ENCODE results near the gene COQ9. TPM values are rescaled to one million over a fixed set of nuclear protein-coding genes. Genes with fewer than 3 reads are reported as not detected.
A peak's percentile ranks its signal among the peaks of the same experiment; 100 is the strongest.
"Not testable (repeated sequence)": the region's sequence is repeated elsewhere in the genome, so short reads cannot be mapped to it uniquely, and the experiment has no call there.

The COQ9 gene
- total and polyA plus RNA-seq, 11 donors, result 126 to 436 (median 191) TPM

DNA sequence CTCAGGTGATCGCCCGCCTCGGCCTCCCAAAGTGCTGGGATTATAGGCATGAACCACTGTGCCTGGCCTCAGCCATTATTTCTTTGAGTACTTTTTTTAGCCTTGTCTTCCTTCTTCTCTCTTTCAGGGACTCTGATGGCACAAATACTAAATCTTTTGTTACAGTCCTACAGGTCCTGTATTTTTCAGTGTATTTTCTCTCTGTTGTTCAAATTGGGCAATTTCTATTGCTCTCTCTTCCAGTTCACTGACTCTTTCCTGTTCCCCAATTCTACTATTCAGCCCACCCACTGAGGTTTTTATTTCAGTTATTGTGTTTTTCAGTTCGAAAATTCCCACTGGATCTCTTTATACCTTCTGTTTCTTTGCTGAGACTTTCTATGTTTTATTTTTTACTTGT lies 46.5 kb downstream of the COQ9 start:
- H3K27ac ChIP-seq, result no peak overlapping the region
- no peak for TF ChIP-seq POLR2A (IDR thresholded peaks at IDR 0.05)
- TF ChIP-seq, protein P1, sequence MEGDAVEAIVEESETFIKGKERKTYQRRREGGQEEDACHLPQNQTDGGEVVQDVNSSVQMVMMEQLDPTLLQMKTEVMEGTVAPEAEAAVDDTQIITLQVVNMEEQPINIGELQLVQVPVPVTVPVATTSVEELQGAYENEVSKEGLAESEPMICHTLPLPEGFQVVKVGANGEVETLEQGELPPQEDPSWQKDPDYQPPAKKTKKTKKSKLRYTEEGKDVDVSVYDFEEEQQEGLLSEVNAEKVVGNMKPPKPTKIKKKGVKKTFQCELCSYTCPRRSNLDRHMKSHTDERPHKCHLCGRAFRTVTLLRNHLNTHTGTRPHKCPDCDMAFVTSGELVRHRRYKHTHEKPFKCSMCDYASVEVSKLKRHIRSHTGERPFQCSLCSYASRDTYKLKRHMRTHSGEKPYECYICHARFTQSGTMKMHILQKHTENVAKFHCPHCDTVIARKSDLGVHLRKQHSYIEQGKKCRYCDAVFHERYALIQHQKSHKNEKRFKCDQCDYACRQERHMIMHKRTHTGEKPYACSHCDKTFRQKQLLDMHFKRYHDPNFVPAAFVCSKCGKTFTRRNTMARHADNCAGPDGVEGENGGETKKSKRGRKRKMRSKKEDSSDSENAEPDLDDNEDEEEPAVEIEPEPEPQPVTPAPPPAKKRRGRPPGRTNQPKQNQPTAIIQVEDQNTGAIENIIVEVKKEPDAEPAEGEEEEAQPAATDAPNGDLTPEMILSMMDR (IDR thresholded peaks at IDR 0.05), result no peak
- H3K4me3 ChIP-seq, result no peak overlapping the region
- no peaks in the 10 kb centered on the region for H3K9me3 ChIP-seq
- ATAC-seq (no peak), DNase-seq (no peak)
- no peaks in the 10 kb centered on the region for H3K4me1 ChIP-seq
- WGBS, 4 donors, result 88 to 96% (median 93%) methylated on average over 4 of the region's 4 CpGs
- H3K27me3 ChIP-seq, result no peaks in the 10 kb centered on the region
- no peaks in the 10 kb centered on the region for H3K36me3 ChIP-seq
- intact Hi-C loops (cut with DNase I), result no loop called here

DNA sequence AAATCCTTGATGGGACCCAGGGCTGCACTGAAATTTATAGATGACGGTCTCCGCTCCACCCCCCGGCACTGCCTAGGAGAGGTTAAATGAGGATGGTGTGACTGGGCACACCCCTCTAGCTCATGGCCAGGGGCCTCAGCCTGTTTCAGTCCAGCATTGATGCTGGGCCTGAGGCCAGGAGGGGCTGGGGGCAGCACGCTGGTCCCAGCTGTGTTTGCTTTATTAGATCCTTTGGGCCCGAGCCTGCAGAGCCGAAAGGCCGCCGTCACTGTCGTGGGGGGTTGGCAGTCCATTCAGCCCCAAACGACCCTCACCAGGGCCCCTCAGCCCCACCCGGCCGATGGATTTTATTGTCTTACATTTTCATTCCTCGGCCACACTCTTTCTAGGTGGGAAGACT lies 49.8 kb downstream of the COQ9 start:
- ATAC-seq (no peak), DNase-seq (peak in 2 of 5 donors; percentile 11 to 20)
- WGBS, 4 donors, result 79 to 94% (median 84%) methylated on average over 13 of the region's 13 CpGs
- no peaks in the 10 kb centered on the region for H3K27me3 ChIP-seq
- H3K9me3 ChIP-seq, result no peaks in the 10 kb centered on the region
- H3K27ac ChIP-seq, result no peak overlapping the region
- H3K4me1 ChIP-seq, result peaks cover 0 to 2% (median 0%) of the 10 kb centered on the region in 12 donors
- H3K36me3 ChIP-seq, result no peaks in the 10 kb centered on the region
- intact Hi-C loops (cut with DNase I), result no loop called here
- H3K4me3 ChIP-seq, result no peak overlapping the region
- TF ChIP-seq, protein P1 (IDR thresholded peaks at IDR 0.05), result no peak
- TF ChIP-seq POLR2A (IDR thresholded peaks at IDR 0.05), result no peak

DNA sequence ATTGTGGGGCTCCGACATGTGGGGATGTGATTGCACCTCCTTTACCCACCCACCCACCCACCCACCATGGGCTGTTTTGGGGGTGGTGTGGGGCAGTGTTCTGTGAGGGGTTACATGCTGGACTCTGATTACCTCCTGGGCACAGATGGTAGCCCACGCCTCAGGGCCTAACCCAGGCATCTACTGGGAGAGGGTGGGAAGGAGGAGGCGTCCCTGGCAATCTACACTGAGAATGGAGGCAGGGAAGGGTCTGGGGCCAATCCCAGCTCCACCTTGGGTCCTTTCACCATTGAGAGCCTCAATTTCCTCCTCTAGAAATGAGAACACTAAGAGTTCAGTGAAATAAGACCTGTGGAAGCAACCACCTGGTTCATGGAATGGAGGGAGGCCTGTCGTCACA lies 50.8 kb downstream of the COQ9 start:
- WGBS, 4 donors, result 92 to 95% (median 95%) methylated on average over 4 of the region's 4 CpGs
- DNase-seq (peak in 1 of 5 donors; percentile 14), ATAC-seq (no peak)
- Histone ChIP-seq H3K4me3 (no peak overlapping the region), H3K9me3 (no peaks in the 10 kb centered on the region), H3K4me1 (peaks cover 0 to 2% (median 0%) of the 10 kb centered on the region in 12 donors), H3K27ac (no peak overlapping the region), H3K27me3 (no peaks in the 10 kb centered on the region), H3K36me3 (no peaks in the 10 kb centered on the region)
- intact Hi-C loops (cut with DNase I), result no loop called here
- TF ChIP-seq, protein P1 (IDR thresholded peaks at IDR 0.05), result no peak
- TF ChIP-seq POLR2A (IDR thresholded peaks at IDR 0.05), result no peak

DNA sequence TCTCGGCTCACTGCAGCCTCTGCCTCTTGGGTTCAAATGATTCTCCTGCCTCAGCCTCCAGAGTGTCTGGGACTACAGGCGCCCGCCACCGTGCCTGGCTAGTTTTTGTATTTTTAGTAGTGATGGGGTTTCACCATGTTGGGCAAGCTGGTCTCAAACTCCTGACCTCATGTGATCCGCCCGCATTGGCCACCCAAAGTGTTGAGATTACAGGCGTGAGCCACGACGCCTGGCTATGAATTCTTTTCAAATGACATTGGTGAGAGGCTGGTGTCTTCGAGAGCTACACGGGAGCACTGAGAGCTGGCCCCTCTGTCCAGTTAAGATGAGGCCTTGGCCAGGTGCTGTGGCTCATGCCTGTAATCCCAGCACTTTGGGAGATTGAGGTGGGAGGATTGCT lies 52.7 kb downstream of the COQ9 start:
- ATAC-seq; H3K27ac ChIP-seq; H3K27me3 ChIP-seq; intact Hi-C loops (cut with DNase I); H3K9me3 ChIP-seq; H3K4me1 ChIP-seq; H3K4me3 ChIP-seq; H3K36me3 ChIP-seq: not testable (repeated sequence)
- DNase-seq, result peak in 1 of 5 donors; percentile 28
- 84 to 90% (median 87%) methylated on average over 11 of the region's 11 CpGs for WGBS, 4 donors

DNA sequence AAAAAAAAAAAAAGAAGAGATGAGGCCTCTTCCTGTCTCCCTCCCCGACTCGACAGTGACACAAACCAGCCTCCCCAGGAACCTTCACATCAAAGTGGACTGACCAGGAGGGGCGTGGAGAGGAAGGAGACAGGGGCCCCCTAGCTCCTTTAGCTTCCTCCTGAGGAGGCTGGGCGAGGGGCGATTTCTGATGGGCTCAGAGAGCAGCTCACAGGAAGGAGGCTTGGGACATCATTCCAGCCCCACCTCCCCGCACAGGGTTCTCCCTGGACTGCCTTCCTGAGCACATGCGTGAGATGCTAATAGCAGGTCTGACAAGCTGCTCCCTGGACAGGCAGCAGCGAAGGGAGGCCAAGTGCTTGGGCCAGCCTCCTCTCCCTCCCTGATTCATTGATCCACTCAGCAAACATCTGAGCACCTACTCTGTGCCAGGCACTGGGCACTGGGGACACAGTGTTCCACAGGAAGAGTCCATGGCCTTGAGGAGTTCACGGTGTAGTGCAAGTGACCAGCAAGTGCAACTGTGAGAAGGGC lies 53.4 kb downstream of the COQ9 start:
- peaks cover 0 to 6% (median 0%) of the 10 kb centered on the region in 12 donors for H3K4me1 ChIP-seq
- TF ChIP-seq, protein P1 (IDR thresholded peaks at IDR 0.05), result no peak
- no peak for TF ChIP-seq POLR2A (IDR thresholded peaks at IDR 0.05)
- intact Hi-C loops (cut with DNase I), result no loop called here
- no peaks in the 10 kb centered on the region for H3K9me3 ChIP-seq
- no peaks in the 10 kb centered on the region for H3K27me3 ChIP-seq
- H3K4me3 ChIP-seq, result no peak overlapping the region
- no peak overlapping the region for H3K27ac ChIP-seq
- H3K36me3 ChIP-seq, result no peaks in the 10 kb centered on the region
- ATAC-seq, result peak in 1 of 4 donors; percentile 29
- DNase-seq, result peak in 2 of 5 donors; percentile 21 to 42
- 50 to 53% (median 51%) methylated on average over 7 to 9 of the region's 9 CpGs for WGBS, 4 donors

All from heart left ventricle (tissue), 16 donors.